GM12878 (cell line): ENCODE measurements around the gene ANKRD44. TPM values are rescaled to one million over a fixed set of nuclear protein-coding genes. Genes with fewer than 3 reads are reported as not detected.

Experiments
- ATAC-seq: fragments of 200-7000 bp; cut with Tn5 transposase; 3 replicates; pipeline ENCODE4 v1.9.1; 2020; ENCODE audit warnings: mild to moderate bottlenecking, moderate library complexity
- BruUV-seq: library from RNA; stranded (reverse); fragments of 400-500 nt; replicated peaks from 2 replicates; lab custom pipeline; 2021; lab: Mats Ljungman, UMichigan
- CTCF ChIA-PET: fragments of 300-600 bp; sonication (Branson Sonifier 250); formaldehyde crosslinking; extraction: SDS; loops from one replicate; lab custom pipeline; 2021; ENCODE audit warnings: inconsistent platforms; lab: Yijun Ruan, JAX
- POLR2A ChIA-PET: fragments of 350-600 bp; formaldehyde crosslinking; extraction: SDS; loops from one replicate; lab custom pipeline; 2021; ENCODE audit warnings: inconsistent platforms; lab: Charles Lee
- RAD21 ChIA-PET: fragments of 300-600 bp; sonication (Branson Sonifier 250); formaldehyde crosslinking; loops from one replicate; lab custom pipeline; 2023; ENCODE audit warnings: antibody characterized with exemption; ENCODE audit not compliant: unreplicated experiment; lab: Charles Lee
- SMC1A ChIA-PET: fragments of 300-600 bp; sonication (Branson Sonifier 250); formaldehyde crosslinking; loops from one replicate; lab custom pipeline; 2023; ENCODE audit not compliant: unreplicated experiment, uncharacterized antibody; lab: Charles Lee
- DNase-seq: peaks from one replicate; pipeline ENCODE4 v3.0.0-alpha.2; 2011; ENCODE audit warnings: low read depth, low spot score
- FAIRE-seq: peaks from 3 replicates; lab custom pipeline; 2011; peaks lifted over from hg19 to GRCh38; lab: Jason Lieb, UNC
- H2AFZ ChIP-seq: 2 replicates; pipeline ENCODE4 v1.6.0; 2011; ENCODE audit warnings: low read depth, low read length, control low read depth; ENCODE audit not compliant: control insufficient read depth
- H3K27ac ChIP-seq: 2 replicates; pipeline ENCODE4 v1.5.1; 2011; ENCODE audit warnings: control low read depth; ENCODE audit not compliant: control insufficient read depth, insufficient read depth
- H3K27me3 ChIP-seq, 2 experiments: replicated peaks in 1 of 2; 2 replicates each; pipeline versions ENCODE4 v1.6.0 to v1.6.1; 2011; ENCODE audit warnings: low read length in 1 of 2; ENCODE audit not compliant: control insufficient read depth in 2 of 2, insufficient read depth in 2 of 2
- H3K36me3 ChIP-seq, 2 experiments: 2 replicates each; pipeline ENCODE4 v1.5.1; 2011; ENCODE audit warnings: low read length in 1 of 2; ENCODE audit not compliant: control insufficient read depth in 2 of 2, insufficient read depth in 2 of 2
- H3K4me1 ChIP-seq: 2 replicates; pipeline ENCODE4 v1.6.1; 2011; ENCODE audit warnings: mild to moderate bottlenecking, low read length, moderate library complexity, mixed read lengths; ENCODE audit not compliant: control insufficient read depth, insufficient read depth
- H3K4me2 ChIP-seq: 2 replicates; pipeline ENCODE4 v1.6.0; 2011; ENCODE audit warnings: control low read depth; ENCODE audit not compliant: control insufficient read depth, insufficient read depth
- H3K4me3 ChIP-seq: fragments of 200-600 bp; sonication (generic); 2 replicates; pipeline ENCODE4 v1.5.1; 2016
- H3K79me2 ChIP-seq: 2 replicates; pipeline ENCODE4 v1.6.0; 2011; ENCODE audit warnings: low read length; ENCODE audit not compliant: control insufficient read depth, insufficient read depth
- H3K9ac ChIP-seq: 2 replicates; pipeline ENCODE4 v1.8.0; 2011; ENCODE audit warnings: low read length, control low read depth, mixed read lengths; ENCODE audit not compliant: control insufficient read depth, insufficient read depth
- H3K9me3 ChIP-seq: replicated peaks from 3 replicates; pipeline ENCODE4 v1.5.1; 2011; ENCODE audit warnings: mild to moderate bottlenecking, low read length; ENCODE audit not compliant: control insufficient read depth, insufficient read depth
- H4K20me1 ChIP-seq: 2 replicates; pipeline ENCODE4 v1.6.0; 2011; ENCODE audit not compliant: control insufficient read depth, insufficient read depth
- ATF2 ChIP-seq: IDR thresholded peaks from 2 replicates; pipeline ENCODE4 v1.6.1; 2012; ENCODE audit warnings: low read length, inconsistent platforms
- ATF7 ChIP-seq: fragments of 450-650 bp; IDR thresholded peaks from 2 replicates; pipeline ENCODE4 v1.6.1; 2016; ENCODE audit warnings: low read depth, mild to moderate bottlenecking
- BRCA1 ChIP-seq: IDR thresholded peaks from 2 replicates; pipeline ENCODE4 v1.6.1; 2011; ENCODE audit warnings: low read depth, low read length, improper control_type of control experiment
- CBFB ChIP-seq: IDR thresholded peaks from 2 replicates; pipeline ENCODE4 v1.6.1; 2016; ENCODE audit warnings: antibody characterized with exemption, low read depth
- E2F4 ChIP-seq: IDR thresholded peaks from 2 replicates; pipeline ENCODE4 v1.6.1; 2012; ENCODE audit warnings: low read depth, low read length, improper control_type of control experiment
- EED ChIP-seq: sonication (generic); IDR thresholded peaks from 2 replicates; pipeline ENCODE4 v1.6.1; 2016; ENCODE audit warnings: antibody characterized with exemption, low read depth
- ESRRA ChIP-seq: IDR thresholded peaks from 2 replicates; pipeline ENCODE4 v1.6.1; 2012; ENCODE audit warnings: mild to moderate bottlenecking, low read length, improper control_type of control experiment
- IKZF1 ChIP-seq: fragments of 450-650 bp; conservative IDR thresholded peaks from 2 replicates; pipeline ENCODE4 v1.6.1; 2017; ENCODE audit warnings: antibody characterized with exemption, mild to moderate bottlenecking
- IRF3 ChIP-seq: fragments of 450-650 bp; IDR thresholded peaks from 2 replicates; pipeline ENCODE4 v1.6.1; 2014; ENCODE audit warnings: mild to moderate bottlenecking
- NBN ChIP-seq: fragments of 450-650 bp; IDR thresholded peaks from 2 replicates; pipeline ENCODE4 v1.6.1; 2016
- NFIC ChIP-seq: IDR thresholded peaks from 2 replicates; pipeline ENCODE4 v1.6.1; 2012; ENCODE audit warnings: low read depth, mild to moderate bottlenecking, inconsistent platforms, low read length, moderate library complexity
- PKNOX1 ChIP-seq: fragments of 450-650 bp; IDR thresholded peaks from 2 replicates; pipeline ENCODE4 v1.6.1; 2016; ENCODE audit warnings: mild to moderate bottlenecking
- POLR2AphosphoS5 ChIP-seq: IDR thresholded peaks from 2 replicates; pipeline ENCODE4 v1.6.1; 2011; ENCODE audit warnings: mild to moderate bottlenecking, low read length, inconsistent platforms
- RAD21 ChIP-seq: IDR thresholded peaks from 2 replicates; pipeline ENCODE4 v1.6.1; 2011; ENCODE audit warnings: mild to moderate bottlenecking, low read depth, low read length, moderate library complexity; ENCODE audit not compliant: insufficient read depth
- REST ChIP-seq: IDR thresholded peaks from 2 replicates; pipeline ENCODE4 v1.6.1; 2012; ENCODE audit warnings: mild to moderate bottlenecking, low read depth, low read length
- WGBS: methylation state at CpG from one replicate; pipeline ENCODE4 v1.1.6; 2016; ENCODE audit warnings: low lambda C conversion rate; ENCODE audit not compliant: insufficient replicate concordance, insufficient coverage; ENCODE audit errors: missing lambda C conversion rate; 5-methylcytosine and 5-hydroxymethylcytosine counted together
- in situ Hi-C: fragments of 300-500 bp; cut with MboI; formaldehyde crosslinking; loops from 9 replicates; pipeline ENCODE4 v1.14.3; 2018; ENCODE audit warnings: mixed read lengths
- intact Hi-C: fragments of 100-400 bp; cut with micrococcal nuclease; formaldehyde crosslinking; loops from one replicate; pipeline ENCODE4 v1.14.2; 2022; ENCODE audit not compliant: unreplicated experiment
- polyA plus RNA-seq, 11 experiments: library from polyadenylated mRNA; depleted of rRNA in 4 of 11; unstranded in 6 of 11; stranded (reverse) in 5 of 11; fragments of >200 nt; fragmentation: Nextera tagmentation in 4 of 11; fragmentation: Illumina TruSeq in 1 of 11; extraction: Ambion mirVana in 4 of 11; extraction: Trizol in 1 of 11; gene quantifications; 1 replicate in 1 of 11; 2 replicates in 10 of 11; pipeline versions ENCODE4 v1.2.1 to v1.2.3, GENCODE V29; 2011 to 2016; ENCODE audit warnings: inconsistent platforms in 2 of 11, missing spikeins in 2 of 11, low read depth in 1 of 11
- total RNA-seq, 4 experiments: library from RNA; depleted of rRNA in 3 of 4; stranded (reverse); fragments of >200 nt in 3 of 4; fragmentation: Illumina TruSeq in 1 of 4; extraction: Trizol in 1 of 4; gene quantifications; 2 replicates each; pipeline versions ENCODE4 v1.2.1 to v1.2.3, GENCODE V29; 2013 to 2021

The ANKRD44 gene
- total and polyA plus RNA-seq, 10 of the 15 experiments (the other 5 are each of a cell fraction or from before 2014, with no cell fraction given), result 19.1 to 99.1 (median 59.6) TPM

GRCh38 chr2:197286805-197287595 is 23.6 kb downstream of the ANKRD44 start:
- no peak overlapping the region for H2AFZ ChIP-seq
- peaks cover 26% of the 10 kb centered on the region for H3K4me1 ChIP-seq
- DNase-seq (no peak), FAIRE-seq (peak; percentile 64), ATAC-seq (peak; percentile 95)
- ChIA-PET POLR2A (interaction anchor here (0.6 to 2.2 kb wide), 9 partner anchors 7 to 73 kb away, joined by 3 to 8 read pairs (median 3); no protein-coding TSS in a partner anchor), SMC1A (interaction anchor here (0.6 to 5.0 kb wide), 9 partner anchors 10 to 49 kb away, joined by 3 to 37 read pairs (median 6); no protein-coding TSS in a partner anchor), CTCF (interaction anchor here (0.7 to 1.0 kb wide), 2 partner anchors 16 to 70 kb away, joined by 3 read pairs; no protein-coding TSS in a partner anchor), RAD21 (interaction anchor here (1.0 to 2.4 kb wide), 12 partner anchors 9 to 174 kb away, joined by 3 to 11 read pairs (median 4); no protein-coding TSS in a partner anchor)
- H3K9me3 ChIP-seq, result peaks cover 3% of the 10 kb centered on the region; the same call in 2 of the 3 replicates
- in situ Hi-C loops, result no loop called here
- no peak overlapping the region; the same call in 1 of the 2 replicates for H3K4me3 ChIP-seq
- TSS peak; percentile 11 for BruUV-seq
- no peaks in the 10 kb centered on the region for H4K20me1 ChIP-seq
- H3K9ac ChIP-seq, result peak overlapping the region; percentile 16; the same call in 1 of the 2 replicates
- H3K4me2 ChIP-seq, result peak overlapping the region; percentile 66
- intact Hi-C loops, result no loop called here
- WGBS, result 51% methylated on average over 8 of the region's 8 CpGs
- no peaks in the 10 kb centered on the region for H3K27me3 ChIP-seq
- no peaks in the 10 kb centered on the region; a peak in 1 of 4 replicates for H3K36me3 ChIP-seq
- H3K79me2 ChIP-seq, result peaks cover 95% of the 10 kb centered on the region
- H3K27ac ChIP-seq, result peak overlapping the region; percentile 71
- TF ChIP-seq RAD21 (no peak), EED (no peak), ATF2 (peak; percentile 43; the same call in 1 of the 2 replicates), PKNOX1 (no peak), NFIC (no peak), ESRRA (no peak), ATF7 (peak; percentile 94), POLR2AphosphoS5 (no peak), CBFB (no peak), BRCA1 (no peak; the same call in 1 of the 2 replicates), E2F4 (no peak), REST (no peak), IRF3 (no peak), IKZF1 (no peak), NBN (peak; percentile 99)
